Sigmoid colon (tissue), 4 donors: Measurements from ENCODE around the gene STARD9.

ENCODE experiments used
- EP300 ChIP-seq, 4 donors: sonication (generic); formaldehyde crosslinking; IDR thresholded peaks; one replicate each; pipeline ENCODE4 v1.6.1; 2017; ENCODE audit warnings: antibody characterized with exemption in 4 of 4
- POLR2A ChIP-seq, 2 donors: fragments of 450-650 bp; IDR thresholded peaks; one replicate each; pipeline ENCODE4 v1.6.1; 2016; ENCODE audit warnings: antibody characterized with exemption in 2 of 2, mild to moderate bottlenecking in 2 of 2, moderate library complexity in 2 of 2
- POLR2AphosphoS5 ChIP-seq, 4 donors: sonication (generic); formaldehyde crosslinking; IDR thresholded peaks; one replicate each; pipeline ENCODE4 v1.6.1; 2017; ENCODE audit warnings: antibody characterized with exemption in 4 of 4
- TF ChIP-seq, protein P1 (sequence below), 4 experiments: fragments of 450-650 bp in 3 of 4; fragments of 200-600 bp in 1 of 4; IDR thresholded peaks; one replicate each; pipeline ENCODE4 v1.5.1; 2016 to 2019; ENCODE audit warnings: antibody characterized with exemption in 4 of 4, mild to moderate bottlenecking in 3 of 4, moderate library complexity in 2 of 4

- TF ChIP-seq, protein P1, sequence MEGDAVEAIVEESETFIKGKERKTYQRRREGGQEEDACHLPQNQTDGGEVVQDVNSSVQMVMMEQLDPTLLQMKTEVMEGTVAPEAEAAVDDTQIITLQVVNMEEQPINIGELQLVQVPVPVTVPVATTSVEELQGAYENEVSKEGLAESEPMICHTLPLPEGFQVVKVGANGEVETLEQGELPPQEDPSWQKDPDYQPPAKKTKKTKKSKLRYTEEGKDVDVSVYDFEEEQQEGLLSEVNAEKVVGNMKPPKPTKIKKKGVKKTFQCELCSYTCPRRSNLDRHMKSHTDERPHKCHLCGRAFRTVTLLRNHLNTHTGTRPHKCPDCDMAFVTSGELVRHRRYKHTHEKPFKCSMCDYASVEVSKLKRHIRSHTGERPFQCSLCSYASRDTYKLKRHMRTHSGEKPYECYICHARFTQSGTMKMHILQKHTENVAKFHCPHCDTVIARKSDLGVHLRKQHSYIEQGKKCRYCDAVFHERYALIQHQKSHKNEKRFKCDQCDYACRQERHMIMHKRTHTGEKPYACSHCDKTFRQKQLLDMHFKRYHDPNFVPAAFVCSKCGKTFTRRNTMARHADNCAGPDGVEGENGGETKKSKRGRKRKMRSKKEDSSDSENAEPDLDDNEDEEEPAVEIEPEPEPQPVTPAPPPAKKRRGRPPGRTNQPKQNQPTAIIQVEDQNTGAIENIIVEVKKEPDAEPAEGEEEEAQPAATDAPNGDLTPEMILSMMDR (IDR thresholded peaks at IDR 0.05): no peak
- TF ChIP-seq POLR2A (IDR thresholded peaks at IDR 0.05) (no peak), EP300 (IDR thresholded peaks at IDR 0.05) (no peak), POLR2AphosphoS5 (IDR thresholded peaks at IDR 0.05) (no peak)
Measured at GRCh38 chr15:42730536-42730935, 155.1 kb downstream of the STARD9 start.
